ENCODE data around the gene MAL.

The MAL gene

DNA sequence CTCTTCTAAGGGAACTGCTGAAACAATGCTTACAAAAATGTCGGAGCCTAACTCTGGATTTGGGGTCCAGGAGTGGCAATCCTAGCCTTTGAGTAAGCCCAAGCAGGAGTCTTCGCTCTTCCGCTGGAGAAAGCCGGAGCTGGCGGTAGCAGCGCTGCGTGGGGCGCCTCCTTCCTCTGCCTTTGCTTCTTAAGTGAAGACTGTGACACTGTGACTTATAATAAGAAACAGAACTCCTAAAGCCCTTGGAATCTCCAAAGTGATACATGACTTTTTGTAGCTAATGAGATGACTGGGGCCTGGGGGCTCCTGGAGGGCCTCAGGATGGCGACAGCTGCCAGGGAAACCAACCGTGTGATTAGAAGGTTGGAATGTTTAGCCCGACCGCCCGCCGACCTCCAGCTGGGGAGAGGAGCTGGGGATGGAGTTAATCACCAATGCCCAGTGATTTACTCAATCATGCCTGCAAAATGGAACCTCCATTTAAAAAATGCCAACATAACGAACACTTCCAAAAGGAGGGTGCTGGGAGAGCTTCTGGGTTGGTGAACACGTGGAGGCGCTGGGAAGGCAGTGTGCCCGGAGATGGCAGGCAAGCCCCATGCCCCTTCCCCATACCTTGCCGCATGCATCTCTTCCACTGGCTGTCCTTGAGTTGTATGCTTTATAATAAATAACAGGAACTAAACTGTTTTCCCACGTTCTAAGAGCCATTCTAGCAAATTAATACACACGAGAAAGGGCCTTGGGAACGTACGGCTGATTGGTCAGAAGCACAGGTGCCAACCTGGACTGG, 29.0 kb upstream of the MAL start:
- DNase-seq (ENCODE audit: low read depth in 1 of 2, low spot score in 1 of 2): no peak

- DNase-seq (ENCODE audit: low read depth in 1 of 2, low spot score in 1 of 2): no peak
Observed at GRCh38 chr2:94997981-94998930, 27.3 kb upstream of the MAL start.

- DNase-seq (ENCODE audit: low read depth in 1 of 2, low spot score in 1 of 2): no peak
Observed at GRCh38 chr2:94999431-94999883, 26.1 kb upstream of the MAL start.

GRCh38 chr2:95001051-95001562, 24.4 kb upstream of the MAL start:
- no peak for DNase-seq (ENCODE audit: low read depth in 1 of 2, low spot score in 1 of 2)

DNA sequence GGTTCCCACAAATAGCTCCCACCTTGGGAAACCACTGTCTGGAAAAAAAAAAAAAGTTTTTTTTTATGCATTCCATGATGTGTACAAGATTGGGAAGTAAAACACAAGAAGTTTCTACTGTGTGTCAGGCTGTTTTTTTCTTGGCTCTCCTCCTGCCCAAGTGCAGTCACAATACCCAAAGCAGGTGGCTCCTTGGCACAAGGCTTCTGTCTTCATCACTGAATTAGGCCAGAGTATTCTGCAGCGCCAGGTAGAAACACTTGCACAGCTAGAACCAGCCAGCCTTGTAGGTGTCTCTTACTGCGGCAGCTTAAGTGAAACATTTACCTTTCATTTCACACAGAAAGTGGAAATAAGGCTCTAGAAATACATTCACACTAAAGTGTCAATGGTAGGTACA, 23.8 kb upstream of the MAL start:
- DNase-seq (ENCODE audit: low read depth in 1 of 2, low spot score in 1 of 2): no peak

- no peak for DNase-seq (ENCODE audit: low read depth in 1 of 2, low spot score in 1 of 2)
Observed at GRCh38 chr2:95002498-95002897, 23.0 kb upstream of the MAL start.

DNA sequence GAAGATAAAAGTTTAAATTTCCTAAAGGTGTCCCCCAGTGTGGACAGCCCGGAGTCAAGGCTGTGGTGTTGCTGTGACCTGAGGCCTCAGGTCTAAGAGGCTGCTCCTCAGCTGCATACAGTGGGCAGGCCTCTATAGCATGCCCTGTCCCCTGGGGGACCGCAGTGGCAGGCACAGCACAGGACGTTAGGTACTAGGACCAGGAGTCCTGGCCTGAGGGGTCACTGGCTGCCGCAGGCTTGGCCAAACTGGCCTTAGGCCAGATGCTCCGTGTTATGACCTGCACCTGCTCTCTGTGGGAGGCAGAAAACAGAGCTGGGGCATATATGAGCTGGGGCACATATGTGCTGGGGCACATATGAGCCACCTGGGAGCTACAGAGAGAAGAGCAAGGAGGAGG, 21.2 kb upstream of the MAL start:
- DNase-seq (ENCODE audit: low read depth in 1 of 2, low spot score in 1 of 2): no peak

- DNase-seq (ENCODE audit: low read depth in 1 of 2, low spot score in 1 of 2): no peak
Observed at GRCh38 chr2:95004711-95005110, 20.8 kb upstream of the MAL start.

DNA sequence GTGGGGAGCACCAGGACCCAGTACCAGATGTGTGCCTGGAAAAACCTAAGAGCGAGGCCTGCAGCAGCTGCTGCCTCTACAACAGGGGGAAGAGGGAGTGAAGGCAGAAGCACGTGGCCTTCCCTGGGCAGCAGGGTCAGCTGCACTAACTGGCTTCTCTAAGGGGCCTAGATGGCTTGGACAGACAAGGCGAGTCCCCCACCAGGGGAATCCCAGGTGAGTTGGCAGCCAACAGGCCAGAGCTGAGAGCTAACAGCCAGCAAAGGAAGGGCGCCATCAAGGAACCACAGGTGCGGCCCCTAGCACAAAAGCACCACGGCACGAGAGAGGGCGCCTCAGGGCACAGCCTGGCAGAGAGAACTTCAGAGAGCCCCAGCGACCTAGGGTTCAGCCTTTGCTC, 19.8 kb upstream of the MAL start:
- DNase-seq (ENCODE audit: low read depth in 1 of 2, low spot score in 1 of 2): no peak

- DNase-seq (ENCODE audit: low read depth in 1 of 2, low spot score in 1 of 2): no peak
Observed at GRCh38 chr2:95006588-95006987, 18.9 kb upstream of the MAL start.

DNA sequence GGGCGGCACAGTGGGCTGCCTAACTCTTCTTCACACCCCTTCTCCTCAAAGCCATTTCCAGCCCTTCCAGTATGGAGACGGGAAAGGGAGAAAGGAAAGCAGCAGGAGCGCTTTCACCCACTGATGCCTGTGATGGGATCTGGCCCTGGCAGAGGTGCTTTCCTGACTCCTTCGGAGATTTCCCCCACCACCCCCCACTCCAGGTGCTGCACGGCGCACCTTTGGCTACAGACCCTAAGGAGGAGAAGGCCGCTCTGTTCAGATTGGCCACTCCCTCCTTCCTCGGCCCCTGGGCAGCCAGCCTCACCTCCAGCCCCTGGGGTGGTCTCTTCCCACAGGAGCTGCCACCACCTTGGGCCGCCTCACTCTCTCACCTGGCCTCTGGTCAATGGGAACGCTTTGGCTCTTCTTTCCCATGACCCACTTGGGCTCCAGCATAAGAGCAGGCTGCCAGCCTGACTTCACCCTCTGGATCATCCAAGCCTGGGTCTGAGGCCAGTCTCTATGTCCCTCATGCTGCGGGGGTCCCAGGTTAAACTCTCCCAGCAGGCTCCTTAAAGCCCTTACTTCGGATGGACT, 18.4 kb upstream of the MAL start:
- DNase-seq (ENCODE audit: low read depth in 1 of 2, low spot score in 1 of 2): no peak

DNA sequence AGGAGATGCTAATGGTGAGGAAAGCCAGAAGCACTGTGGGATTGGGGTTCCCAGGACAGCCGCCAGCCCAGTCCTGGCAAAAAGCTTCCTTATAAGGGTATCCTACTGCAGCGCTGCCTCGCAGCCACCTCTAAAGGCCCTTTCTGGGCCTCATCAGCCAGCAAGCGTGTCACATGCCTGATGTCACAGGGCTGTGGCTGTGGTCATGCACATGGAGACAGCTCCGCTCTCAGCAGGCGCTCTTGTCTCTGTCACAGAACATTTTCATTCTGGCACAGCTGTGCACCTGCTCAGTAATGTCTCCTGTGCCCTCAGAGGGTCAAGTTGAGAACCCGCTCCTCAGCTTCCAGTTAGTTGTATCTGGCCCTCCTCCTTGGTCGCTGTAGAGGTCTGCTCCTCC, 17.7 kb upstream of the MAL start:
- DNase-seq (ENCODE audit: low read depth in 1 of 2, low spot score in 1 of 2): no peak

DNA sequence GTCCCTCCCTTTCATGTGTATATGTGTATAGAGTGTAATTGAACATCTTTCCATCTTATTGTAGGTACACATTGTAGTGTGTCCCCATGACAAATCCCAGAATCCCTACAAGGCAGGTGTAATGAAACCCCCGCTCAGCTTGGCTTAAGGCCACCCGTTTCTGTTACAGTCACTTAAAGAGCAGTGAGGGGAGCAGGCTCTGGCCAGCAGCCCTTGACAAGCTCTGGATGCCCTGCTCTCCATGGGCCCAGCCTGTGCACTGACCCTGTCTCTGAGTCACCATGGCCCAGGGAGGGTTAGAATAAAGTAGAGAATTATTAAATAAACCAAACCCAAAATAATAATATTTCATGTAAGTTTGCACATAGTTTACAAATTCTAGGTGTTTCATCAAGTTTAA, 17.2 kb upstream of the MAL start:
- no peak for DNase-seq (ENCODE audit: low read depth in 1 of 2, low spot score in 1 of 2)

- DNase-seq (ENCODE audit: low read depth in 1 of 2, low spot score in 1 of 2): no peak
Observed at GRCh38 chr2:95008996-95009395, 16.5 kb upstream of the MAL start.

DNA sequence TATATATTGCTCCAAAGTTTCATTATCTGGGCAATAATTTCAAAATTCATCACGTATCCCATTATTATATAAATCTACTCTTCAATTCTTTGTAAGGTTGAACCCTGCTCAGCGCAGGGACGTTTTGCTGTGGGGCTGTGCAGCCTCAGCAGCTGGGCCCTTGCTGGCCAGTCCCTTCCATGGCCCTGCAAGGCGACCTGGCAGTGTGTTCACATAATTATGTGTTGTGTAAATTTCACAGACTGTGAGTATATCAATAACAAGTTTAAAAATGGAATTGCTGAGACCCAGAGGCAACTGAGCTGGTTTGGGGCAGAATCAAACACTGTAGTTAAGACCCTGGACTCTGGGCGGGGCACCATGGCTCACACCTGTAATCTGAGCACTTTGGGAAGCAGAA, 16.1 kb upstream of the MAL start:
- DNase-seq (ENCODE audit: low read depth in 1 of 2, low spot score in 1 of 2): no peak

DNA sequence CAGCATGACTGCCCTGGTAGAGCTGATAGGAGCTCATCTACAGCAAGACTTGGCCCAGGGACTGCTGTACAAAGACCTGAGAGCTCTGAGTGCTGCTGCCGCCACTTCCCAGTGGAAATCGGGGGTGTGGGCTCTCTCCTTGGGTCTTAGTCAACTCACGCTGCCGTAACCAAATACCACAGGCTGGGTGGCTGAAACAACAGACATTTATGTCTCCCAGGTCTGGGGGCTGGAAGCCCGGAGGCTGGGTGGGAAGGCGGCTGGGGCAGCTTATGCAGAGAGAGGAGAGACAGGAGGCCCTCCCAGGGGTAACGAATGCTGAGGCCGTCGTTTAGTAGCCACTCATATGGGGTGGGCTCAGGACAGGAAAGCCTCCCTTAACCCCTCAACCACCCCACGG, 15.4 kb upstream of the MAL start:
- no peak for DNase-seq (ENCODE audit: low read depth in 1 of 2, low spot score in 1 of 2)

- no peak for DNase-seq (ENCODE audit: low read depth in 1 of 2, low spot score in 1 of 2)
Observed at GRCh38 chr2:95010718-95011117, 14.8 kb upstream of the MAL start.

GRCh38 chr2:95012881-95013550, 12.5 kb upstream of the MAL start:
- no peak for DNase-seq (ENCODE audit: low read depth in 1 of 2, low spot score in 1 of 2)

DNA sequence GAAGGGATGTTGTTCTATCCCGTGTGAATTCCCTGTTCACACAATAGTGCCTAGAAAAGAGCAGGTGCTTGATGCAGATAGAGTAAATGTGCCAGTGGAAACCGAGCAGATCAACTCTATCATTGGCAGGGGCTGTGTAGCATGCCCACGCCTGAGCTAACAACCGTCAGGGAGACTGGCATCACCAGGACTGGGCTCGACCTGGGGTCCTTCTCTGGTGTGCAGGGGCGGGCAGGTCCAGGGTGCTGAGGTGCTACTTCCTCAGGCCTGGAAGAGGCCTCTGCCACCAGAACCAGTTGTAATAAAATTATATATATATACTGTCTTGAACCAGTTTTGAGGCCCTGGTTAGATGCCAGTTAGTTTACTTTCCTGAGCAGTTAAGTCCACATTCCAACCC, 11.8 kb upstream of the MAL start:
- no peak for DNase-seq (ENCODE audit: low read depth in 1 of 2, low spot score in 1 of 2)

GRCh38 chr2:95014126-95014708, 11.3 kb upstream of the MAL start:
- DNase-seq (ENCODE audit: low read depth in 1 of 2, low spot score in 1 of 2): no peak
